Esophagus squamous epithelium (tissue), 4 donors: ENCODE results near the gene F3.

Source experiments
- CTCF ChIP-seq, 6 experiments: fragments of 450-650 bp in 4 of 6; fragments of 200-600 bp in 2 of 6; sonication (generic) in 2 of 6; IDR thresholded peaks; one replicate each; pipeline ENCODE4 v1.5.1; 2016 to 2019; ENCODE audit warnings: antibody characterized with exemption in 6 of 6, mild to moderate bottlenecking in 4 of 6, moderate library complexity in 4 of 6
- POLR2A ChIP-seq, 4 donors: fragments of 450-650 bp; IDR thresholded peaks; one replicate each; pipeline ENCODE4 v1.6.1; 2017; ENCODE audit warnings: antibody characterized with exemption in 4 of 4, mild to moderate bottlenecking in 4 of 4, moderate library complexity in 3 of 4

- TF ChIP-seq POLR2A (IDR thresholded peaks at IDR 0.05): no peak
- no peak for TF ChIP-seq CTCF (IDR thresholded peaks at IDR 0.05)
These were observed 8.1 kb upstream of the F3 start for GRCh38 chr1:94549706-94550105.
